ENCODE data around the gene SAMD13.
A peak's percentile ranks its signal among the peaks of the same experiment; 100 is the strongest.

Gene SAMD13

DNA sequence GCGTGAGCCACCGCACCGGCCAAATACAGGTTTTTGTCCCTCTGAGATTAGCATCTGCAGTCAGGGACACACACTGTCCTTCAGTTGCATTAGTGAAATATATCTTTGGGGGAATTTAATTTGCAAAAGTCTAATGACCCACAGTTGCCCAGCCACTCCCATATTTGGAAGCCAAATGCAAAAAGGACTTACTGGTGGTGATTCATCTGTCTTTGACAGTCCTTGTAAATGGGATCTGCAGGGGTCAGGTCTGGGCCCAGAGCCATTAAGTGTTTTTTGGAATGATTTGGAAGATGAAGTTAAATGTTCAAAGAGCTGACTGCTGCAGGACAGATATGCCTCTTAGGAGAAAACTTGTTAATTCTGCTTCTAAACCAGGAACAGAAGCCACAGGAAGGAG, 52.2 kb downstream of the SAMD13 start:
- no peak overlapping the region for H3K4me3 ChIP-seq (ENCODE audit: low read depth, low read length)
- in situ Hi-C loops (cut with HindIII; ENCODE audit: low sequenced_read_pairs) = no loop called here
- peak; percentile 74 for DNase-seq (ENCODE audit: low read depth, low spot score)
- TF ChIP-seq, protein P1, sequence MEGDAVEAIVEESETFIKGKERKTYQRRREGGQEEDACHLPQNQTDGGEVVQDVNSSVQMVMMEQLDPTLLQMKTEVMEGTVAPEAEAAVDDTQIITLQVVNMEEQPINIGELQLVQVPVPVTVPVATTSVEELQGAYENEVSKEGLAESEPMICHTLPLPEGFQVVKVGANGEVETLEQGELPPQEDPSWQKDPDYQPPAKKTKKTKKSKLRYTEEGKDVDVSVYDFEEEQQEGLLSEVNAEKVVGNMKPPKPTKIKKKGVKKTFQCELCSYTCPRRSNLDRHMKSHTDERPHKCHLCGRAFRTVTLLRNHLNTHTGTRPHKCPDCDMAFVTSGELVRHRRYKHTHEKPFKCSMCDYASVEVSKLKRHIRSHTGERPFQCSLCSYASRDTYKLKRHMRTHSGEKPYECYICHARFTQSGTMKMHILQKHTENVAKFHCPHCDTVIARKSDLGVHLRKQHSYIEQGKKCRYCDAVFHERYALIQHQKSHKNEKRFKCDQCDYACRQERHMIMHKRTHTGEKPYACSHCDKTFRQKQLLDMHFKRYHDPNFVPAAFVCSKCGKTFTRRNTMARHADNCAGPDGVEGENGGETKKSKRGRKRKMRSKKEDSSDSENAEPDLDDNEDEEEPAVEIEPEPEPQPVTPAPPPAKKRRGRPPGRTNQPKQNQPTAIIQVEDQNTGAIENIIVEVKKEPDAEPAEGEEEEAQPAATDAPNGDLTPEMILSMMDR (IDR thresholded peaks at IDR 0.05; ENCODE audit: low read depth, low read length) = no peak

DNA sequence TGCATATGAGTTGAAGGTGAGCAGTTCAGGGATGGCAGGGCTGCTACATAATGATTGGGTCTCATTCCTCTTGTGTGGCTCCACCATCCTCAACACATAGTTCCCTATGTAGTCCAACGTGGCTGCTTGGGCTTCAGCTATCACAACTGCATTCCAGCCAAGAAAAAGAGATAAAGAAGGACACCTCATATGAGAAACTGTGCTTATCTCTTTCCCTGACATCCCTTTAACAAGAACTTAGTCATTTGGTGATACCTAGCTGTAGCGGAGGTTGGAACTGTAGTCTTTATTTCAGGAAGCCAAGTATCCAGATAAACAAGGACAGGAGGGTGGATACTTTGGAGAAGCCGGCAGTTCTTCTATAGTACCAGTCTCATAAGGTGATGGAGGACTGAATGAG, 54.0 kb downstream of the SAMD13 start:
- in situ Hi-C loops (cut with HindIII; ENCODE audit: low sequenced_read_pairs) = no loop called here
- DNase-seq (ENCODE audit: low read depth, low spot score) = no peak
- TF ChIP-seq, protein P1 (IDR thresholded peaks at IDR 0.05; ENCODE audit: low read depth, low read length) = no peak
- H3K4me3 ChIP-seq (ENCODE audit: low read depth, low read length) = no peak overlapping the region

GRCh38 chr1:84356881-84357280, 55.4 kb downstream of the SAMD13 start:
- TF ChIP-seq, protein P1 (IDR thresholded peaks at IDR 0.05; ENCODE audit: low read depth, low read length) = no peak
- no peak for DNase-seq (ENCODE audit: low read depth, low spot score)
- H3K4me3 ChIP-seq (ENCODE audit: low read depth, low read length) = no peak overlapping the region
- in situ Hi-C loops (cut with HindIII; ENCODE audit: low sequenced_read_pairs) = no loop called here

DNA sequence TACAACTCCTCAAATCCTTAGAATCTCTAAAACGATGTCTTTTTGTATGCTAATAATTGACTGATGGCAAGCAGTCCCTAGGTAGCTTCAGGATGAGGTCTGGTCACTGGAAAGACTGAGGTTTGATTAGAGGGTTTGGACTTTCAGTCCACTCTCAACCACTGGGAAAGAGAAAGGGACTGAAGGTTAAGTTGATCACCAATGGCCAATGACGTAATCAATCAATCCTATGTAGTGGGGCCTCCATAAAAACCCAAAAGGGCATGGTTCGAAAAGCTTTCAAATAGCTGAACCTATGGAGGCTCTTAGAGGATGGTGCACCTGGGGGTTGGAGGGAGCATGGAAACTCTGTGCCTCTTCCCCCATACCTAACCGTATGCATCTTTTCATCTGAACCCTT, 57.2 kb downstream of the SAMD13 start:
- H3K4me3 ChIP-seq (ENCODE audit: low read depth, low read length) = no peak overlapping the region
- in situ Hi-C loops (cut with HindIII; ENCODE audit: low sequenced_read_pairs) = no loop called here

GRCh38 chr1:84360316-84360715, 58.8 kb downstream of the SAMD13 start:
- no peak overlapping the region for H3K4me3 ChIP-seq (ENCODE audit: low read depth, low read length)
- in situ Hi-C loops (cut with HindIII; ENCODE audit: low sequenced_read_pairs) = no loop called here
- TF ChIP-seq, protein P1 (IDR thresholded peaks at IDR 0.05; ENCODE audit: low read depth, low read length) = no peak
- DNase-seq (ENCODE audit: low read depth, low spot score) = no peak

More for the DNA sequence above, 57.2 kb downstream of the SAMD13 start:
- TF ChIP-seq, protein P1 (IDR thresholded peaks at IDR 0.05; ENCODE audit: low read depth, low read length) = no peak
- DNase-seq (ENCODE audit: low read depth, low spot score) = no peak

DNA sequence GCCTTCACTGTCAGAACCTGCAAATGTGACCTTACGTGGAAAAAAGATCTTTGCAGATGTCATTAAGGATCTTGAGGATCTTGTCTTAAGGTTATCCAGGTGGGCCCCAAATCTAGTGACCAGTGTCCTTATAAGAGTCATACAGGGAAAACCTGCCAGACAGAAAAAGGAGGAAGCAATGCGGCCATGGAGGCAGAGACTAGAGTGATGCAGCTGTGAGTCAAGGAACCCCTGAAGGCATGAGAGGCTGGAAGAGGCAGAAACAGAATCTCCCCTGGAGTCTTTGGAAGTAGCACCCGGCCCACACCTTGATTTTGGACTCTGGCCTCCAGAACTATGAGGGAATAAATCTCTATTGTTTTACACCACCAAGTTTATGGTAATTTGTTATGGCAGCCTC, 60.3 kb downstream of the SAMD13 start:
- no peak overlapping the region for H3K4me3 ChIP-seq (ENCODE audit: low read depth, low read length)
- TF ChIP-seq, protein P1 (IDR thresholded peaks at IDR 0.05; ENCODE audit: low read depth, low read length) = no peak
- DNase-seq (ENCODE audit: low read depth, low spot score) = no peak
- in situ Hi-C loops (cut with HindIII; ENCODE audit: low sequenced_read_pairs) = no loop called here

DNA sequence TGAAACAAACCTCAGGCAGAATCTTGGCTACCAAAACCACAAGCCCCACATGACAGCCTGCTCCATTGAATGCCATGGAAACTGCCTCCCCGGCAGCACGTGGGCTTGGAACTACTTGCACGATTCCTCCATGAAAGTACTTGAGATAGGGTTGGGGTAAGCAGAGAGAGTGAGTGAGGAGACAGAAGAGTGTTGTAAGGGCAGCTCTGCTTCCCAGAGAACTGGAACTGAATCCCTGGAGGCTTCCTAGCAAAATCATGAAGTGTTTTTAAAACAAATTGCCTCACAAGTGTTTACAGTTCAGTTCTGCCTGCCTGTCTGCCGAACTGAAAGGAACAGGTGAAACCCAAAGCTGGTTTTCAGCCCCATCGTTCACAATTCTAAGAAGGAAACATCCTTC, 61.5 kb downstream of the SAMD13 start:
- no peak for DNase-seq (ENCODE audit: low read depth, low spot score)
- TF ChIP-seq, protein P1 (IDR thresholded peaks at IDR 0.05; ENCODE audit: low read depth, low read length) = no peak
- in situ Hi-C loops (cut with HindIII; ENCODE audit: low sequenced_read_pairs) = no loop called here
- no peak overlapping the region for H3K4me3 ChIP-seq (ENCODE audit: low read depth, low read length)

Measured in astrocyte of the spinal cord (primary cell).